Vagina (tissue), 2 donors: Measurements from ENCODE around the gene SLC49A3.

ENCODE experiments used
- CTCF ChIP-seq, 3 experiments: fragments of 450-650 bp in 2 of 3; fragments of 200-600 bp in 1 of 3; sonication (generic) in 1 of 3; IDR thresholded peaks; one replicate each; pipeline ENCODE4 v1.5.1; 2017 to 2019; ENCODE audit warnings: antibody characterized with exemption in 3 of 3, mild to moderate bottlenecking in 2 of 3, moderate library complexity in 2 of 3
- POLR2AphosphoS5 ChIP-seq, 2 donors: sonication (generic); formaldehyde crosslinking; IDR thresholded peaks; one replicate each; pipeline ENCODE4 v1.9.0; 2017; ENCODE audit warnings: antibody characterized with exemption in 2 of 2, mild to moderate bottlenecking in 2 of 2, low read depth in 1 of 2; ENCODE audit not compliant: insufficient read depth in 1 of 2

- TF ChIP-seq POLR2AphosphoS5 (IDR thresholded peaks at IDR 0.05; ENCODE audit: insufficient read depth in 1 of 2, low read depth in 1 of 2) (no peak), CTCF (IDR thresholded peaks at IDR 0.05) (no peak)
Measured at GRCh38 chr4:650461-650860, 38.5 kb downstream of the SLC49A3 start.
